ENCODE data around the gene ATOH1.

Gene ATOH1

DNA sequence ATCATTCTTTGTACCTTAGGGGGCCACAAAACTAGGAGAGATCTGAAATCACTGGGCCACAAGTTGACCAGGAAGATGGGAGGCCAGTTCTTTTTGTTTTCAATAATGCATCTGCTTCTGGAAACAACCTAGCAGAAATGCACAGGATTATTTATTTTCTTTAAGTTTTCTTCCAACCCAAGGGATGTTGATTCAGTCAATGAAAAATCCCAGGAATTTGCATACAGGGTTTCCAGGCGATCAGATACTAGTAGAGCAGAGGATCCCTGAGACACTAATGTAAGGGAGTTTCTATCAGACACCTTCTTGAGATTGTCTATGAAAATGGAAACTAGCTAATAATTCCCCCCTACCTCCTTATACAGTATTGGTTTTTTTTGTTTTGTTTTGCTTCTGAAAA is 7.4 kb downstream of the ATOH1 start:
- DNase-seq, result no peak

- no peak for DNase-seq
Observed at GRCh38 chr4:93839704-93840103, 11.2 kb downstream of the ATOH1 start.

GRCh38 chr4:93841803-93842345 is 13.3 kb downstream of the ATOH1 start:
- no peak for DNase-seq

GRCh38 chr4:93842601-93843252 is 14.2 kb downstream of the ATOH1 start:
- DNase-seq, result no peak

- DNase-seq, result peak; percentile 42
Observed at GRCh38 chr4:93843772-93844171, 15.2 kb downstream of the ATOH1 start.

- DNase-seq, result no peak
Observed at GRCh38 chr4:93852680-93853079, 24.1 kb downstream of the ATOH1 start.

- DNase-seq, result peak; percentile 35
Observed at GRCh38 chr4:93855926-93856325, 27.4 kb downstream of the ATOH1 start.

DNA sequence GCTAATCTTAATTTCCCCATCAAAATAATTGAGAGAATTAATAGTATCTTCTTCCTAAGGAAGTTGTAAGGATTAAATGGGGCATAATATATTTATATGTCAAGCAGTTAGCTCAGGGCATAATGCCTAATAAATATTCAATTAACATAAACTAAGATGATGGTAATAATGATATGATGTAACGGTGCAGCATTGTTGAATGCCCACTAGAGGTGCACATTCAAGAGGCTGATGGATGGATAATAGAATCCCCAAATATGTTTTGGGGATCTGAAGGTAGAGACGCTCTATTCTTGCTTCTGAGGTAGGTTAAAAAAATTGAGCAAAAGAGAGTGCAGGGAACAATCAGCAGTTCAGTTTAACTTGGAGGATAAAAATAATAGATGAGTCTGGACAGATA is 37.1 kb downstream of the ATOH1 start:
- no peak for DNase-seq

DNA sequence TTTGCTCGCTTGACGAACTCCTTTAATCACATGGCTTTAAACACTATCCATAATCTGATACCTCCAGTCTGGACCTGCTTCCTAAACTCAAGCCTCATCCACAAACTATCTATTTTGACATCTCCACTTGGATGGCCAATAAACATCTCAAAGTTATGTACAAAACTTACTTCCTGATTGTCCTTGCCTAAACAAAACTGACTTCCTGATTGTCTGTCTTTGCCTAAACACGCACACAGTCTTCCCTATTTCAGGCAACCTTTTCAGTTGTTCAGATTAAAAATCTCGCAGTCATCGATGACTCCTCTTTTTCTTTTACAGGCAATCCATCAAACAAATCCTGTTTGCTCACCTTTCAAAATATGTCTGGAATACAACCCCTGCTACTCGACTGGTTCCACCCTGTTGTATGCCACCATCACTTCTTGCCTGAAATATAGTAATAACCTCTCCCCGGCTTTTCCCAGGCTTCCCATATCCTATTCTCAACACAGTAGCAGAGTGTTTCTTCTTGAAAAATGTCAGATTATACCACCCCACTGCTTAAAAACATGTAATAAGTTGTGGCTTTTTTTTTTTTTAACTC is 39.0 kb downstream of the ATOH1 start:
- DNase-seq, result no peak

DNA sequence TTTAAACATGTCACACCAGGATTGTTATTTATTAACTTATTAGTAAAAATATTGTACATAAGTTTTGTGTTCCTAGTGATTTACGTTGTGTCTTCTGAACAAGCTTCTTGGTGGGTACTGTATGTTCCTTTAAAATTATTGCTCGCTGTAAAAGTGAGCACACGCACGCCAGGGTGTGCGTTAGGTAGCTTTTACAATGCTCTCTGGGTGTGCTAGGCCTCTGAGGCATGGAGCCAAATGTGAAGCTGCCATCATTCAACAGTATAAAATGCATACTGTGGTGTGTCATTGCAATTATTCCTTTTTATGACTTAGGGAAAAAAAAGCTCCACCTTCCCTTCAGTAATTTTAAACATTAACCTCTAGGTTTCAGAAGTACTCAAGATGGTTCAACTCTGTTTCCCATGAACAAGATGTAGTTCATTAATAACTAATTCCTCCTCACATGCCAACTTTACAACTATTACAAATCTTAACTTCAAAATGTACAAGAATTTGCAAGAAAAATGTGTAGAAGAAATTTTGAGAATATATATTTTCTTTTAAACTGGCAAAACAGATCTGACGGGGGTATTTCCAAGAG is 42.4 kb downstream of the ATOH1 start:
- DNase-seq, result no peak

DNA sequence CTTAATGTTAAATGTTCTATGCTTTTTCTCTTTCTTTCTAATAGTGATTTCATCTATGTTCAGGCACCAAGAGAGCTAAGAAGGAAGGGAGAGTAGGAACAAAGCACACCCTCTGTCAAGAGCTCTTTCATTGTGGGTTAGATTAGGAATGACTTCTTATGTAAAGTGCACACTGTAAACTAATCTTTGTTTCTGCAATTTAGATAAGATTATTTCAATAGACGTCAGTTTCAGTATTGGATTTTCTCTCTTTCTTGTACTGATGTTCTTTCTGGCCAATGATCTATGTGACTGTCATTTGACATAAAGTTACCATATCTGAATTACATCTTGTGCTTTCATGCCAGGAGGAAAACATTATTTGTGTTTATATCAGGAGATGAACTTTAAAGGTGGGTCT is 48.2 kb downstream of the ATOH1 start:
- no peak for DNase-seq

DNA sequence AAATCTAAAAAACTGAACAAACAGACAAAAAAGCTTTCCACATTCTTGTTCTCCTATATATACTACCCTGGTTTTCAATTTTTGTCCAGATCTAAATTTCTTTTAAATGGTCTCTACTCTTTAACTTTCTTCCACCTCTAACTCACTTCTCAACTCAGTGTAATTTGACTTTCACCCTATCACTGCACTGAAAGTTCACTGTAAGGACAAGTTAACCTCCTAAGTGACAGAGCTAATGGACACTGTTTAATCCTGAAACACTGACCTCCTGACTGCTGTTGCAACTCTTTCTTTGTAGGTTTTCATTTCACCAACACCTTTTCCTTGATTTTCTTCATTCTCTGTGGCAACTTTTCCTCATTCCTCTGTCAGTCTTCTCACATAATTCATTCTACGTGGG is 50.0 kb downstream of the ATOH1 start:
- DNase-seq, result no peak

DNA sequence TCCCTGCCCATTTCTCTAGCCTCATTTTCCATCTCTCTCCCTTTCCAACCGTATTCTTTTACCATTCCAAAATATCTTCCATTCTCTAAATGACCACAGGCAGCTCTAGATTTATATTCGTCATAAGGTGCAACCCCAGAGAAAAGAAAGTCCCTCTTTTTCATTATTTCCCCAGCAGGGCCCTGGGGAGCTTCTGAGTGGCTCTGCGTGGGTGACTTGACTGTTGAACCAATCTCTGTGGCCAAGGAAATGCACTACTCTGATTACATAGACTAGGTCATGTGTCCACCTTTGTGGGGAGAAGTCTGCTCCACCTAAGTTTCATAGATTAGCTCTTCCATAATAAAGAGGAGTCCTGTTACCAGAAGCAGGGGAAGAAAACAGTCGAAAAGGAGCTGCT is 51.4 kb downstream of the ATOH1 start:
- DNase-seq, result no peak

Data from OCI-M1 (cell line).